Erythroblast (primary cell): Measurements from ENCODE around the gene ACTN3.
"Not testable (repeated sequence)": the region's sequence is repeated elsewhere in the genome, so short reads cannot be mapped to it uniquely, and the experiment has no call there.

Source experiments
- DNase-seq, 2 experiments: peaks; one replicate each; lab custom pipeline; 2025; lab: John Stamatoyannopoulos, UW
- GATA1 ChIP-seq: IDR thresholded peaks from 2 replicates; pipeline ENCODE4 v1.6.1; 2011; ENCODE audit warnings: low read depth, mild to moderate bottlenecking, control low read depth, low read length, moderate library complexity
- POLR2A ChIP-seq: IDR thresholded peaks from 2 replicates; pipeline ENCODE4 v1.6.1; 2011; ENCODE audit warnings: mild to moderate bottlenecking, low read length

Gene ACTN3

DNA sequence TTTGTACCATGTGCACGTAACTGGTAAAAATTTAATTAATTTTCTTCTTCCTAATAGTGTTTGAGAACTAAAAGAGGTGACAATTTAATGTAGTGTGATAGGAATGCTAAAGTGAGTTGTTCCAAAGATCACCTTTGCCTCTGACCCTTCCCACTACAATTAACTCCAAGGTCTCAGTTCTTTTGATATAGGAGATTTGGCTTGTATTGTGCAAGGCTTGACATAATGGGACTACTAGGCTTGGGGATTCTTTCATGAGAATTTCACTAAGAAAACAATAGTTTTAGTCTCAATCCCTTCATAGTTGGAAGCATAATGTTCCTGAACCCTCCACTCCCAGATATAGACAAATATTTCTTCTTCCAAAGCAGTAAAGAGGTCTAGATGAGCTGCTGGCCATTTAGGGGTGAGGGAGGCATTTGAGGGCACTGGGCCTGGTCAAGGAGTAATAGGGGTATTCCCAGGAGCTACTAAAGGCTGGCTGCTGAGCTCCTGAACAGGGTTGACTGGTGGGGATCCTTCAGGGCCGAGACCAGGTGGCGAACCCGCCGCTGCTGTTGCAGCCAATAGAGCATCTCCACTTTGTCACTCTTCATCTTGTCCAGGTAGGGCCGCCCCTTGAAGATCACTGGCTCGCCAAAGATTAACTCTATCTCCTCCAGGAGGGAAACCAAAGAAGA lies 43.4 kb downstream of the ACTN3 start:
- DNase-seq = no peak
- TF ChIP-seq POLR2A (no peak), GATA1 (no peak)

DNA sequence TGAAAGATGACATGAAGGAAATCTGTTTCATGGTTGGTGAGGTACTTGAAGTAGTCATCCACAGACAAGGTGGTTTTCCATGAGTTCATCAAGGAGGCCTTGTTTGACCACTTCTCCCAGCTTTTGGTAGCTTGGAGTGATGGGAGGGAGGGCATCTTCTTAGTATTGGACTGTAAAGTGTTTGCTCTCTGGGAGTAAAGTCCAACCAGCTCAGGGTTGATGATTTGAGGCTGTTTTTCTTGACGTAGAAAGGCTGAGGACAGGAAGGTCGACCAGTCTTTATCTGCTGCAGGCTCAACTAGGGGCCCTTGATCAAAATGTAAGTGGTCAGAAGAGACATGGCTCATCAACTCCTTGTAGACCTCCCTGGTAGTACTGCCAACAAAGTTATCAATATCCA lies 44.5 kb downstream of the ACTN3 start:
- no peak for DNase-seq
- TF ChIP-seq POLR2A (no peak), GATA1 (no peak)

DNA sequence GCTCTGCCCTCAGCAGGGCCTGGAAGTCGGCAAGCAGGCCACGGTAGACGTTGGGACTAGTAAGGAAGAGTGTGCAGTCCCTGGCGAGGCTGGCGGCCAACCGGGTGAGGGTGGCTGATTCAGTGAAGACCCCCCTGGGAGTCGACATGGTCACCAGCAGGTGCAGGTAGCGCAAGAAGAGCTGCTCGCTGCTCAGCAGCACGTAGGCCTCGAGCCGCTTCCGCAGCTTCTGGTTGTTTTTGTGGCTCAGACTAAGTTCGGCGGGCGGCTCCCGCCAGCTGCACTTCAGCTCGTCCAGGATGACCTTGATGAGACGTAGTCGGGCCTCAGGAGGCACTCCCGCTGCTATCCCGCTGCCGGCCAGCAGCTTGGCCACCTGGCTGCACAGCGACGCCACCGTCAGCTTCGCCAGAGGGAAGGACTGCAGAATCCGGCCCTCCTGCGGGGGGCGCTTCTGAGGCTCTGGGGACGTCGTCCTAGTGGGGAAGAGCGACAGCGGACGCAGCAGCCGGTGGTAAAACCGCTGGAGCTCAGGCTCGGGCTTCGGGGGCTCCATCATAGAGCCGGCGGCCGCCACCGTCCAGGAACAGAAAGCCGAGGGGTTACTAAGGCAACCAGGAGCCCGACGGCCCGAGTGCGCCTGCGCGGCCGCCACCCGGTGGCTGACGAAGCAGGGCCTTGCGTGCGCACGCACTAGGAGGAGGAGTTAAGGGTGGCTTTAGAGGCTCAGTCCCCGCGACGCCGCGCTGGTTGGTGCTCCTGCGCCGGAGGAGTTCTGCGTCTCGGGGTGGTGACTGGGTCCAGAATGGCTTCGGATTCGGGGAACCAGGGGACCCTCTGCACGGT lies 46.0 kb downstream of the ACTN3 start, which contains the start of the genes CCDC87 and CCS:
Gene CCDC87, minus strand, starts transcription at position 607 of the 846 bp plus-strand sequence. Its CDS starts 48 bp downstream, at position 559.
Gene CCS, plus strand, starts transcription at position 729 of the 846 bp plus-strand sequence. Its CDS starts 77 bp downstream, at position 806.
- DNase-seq = peak; percentile 97 to 99
- peak; percentile 98 for TF ChIP-seq POLR2A
- TF ChIP-seq GATA1 = no peak

DNA sequence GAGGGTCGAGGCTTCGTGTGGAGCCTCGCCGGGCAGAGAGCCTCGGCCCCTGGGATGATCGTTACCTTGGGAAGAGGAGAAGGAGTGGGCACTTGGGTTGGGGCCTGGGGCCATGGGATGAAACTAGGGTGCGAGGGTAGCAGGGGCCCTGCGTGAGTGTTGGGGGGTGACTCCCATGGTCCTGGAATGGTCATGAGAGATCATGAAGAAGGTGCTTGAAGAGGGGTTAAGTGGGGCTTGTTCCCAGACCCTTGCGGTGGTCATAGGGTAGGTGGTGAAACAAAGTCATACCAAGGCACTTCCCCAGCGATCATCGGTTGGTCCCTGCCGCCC lies 46.6 kb downstream of the ACTN3 start:
- peak in 1 of 2 experiments; percentile 49 for DNase-seq

DNA sequence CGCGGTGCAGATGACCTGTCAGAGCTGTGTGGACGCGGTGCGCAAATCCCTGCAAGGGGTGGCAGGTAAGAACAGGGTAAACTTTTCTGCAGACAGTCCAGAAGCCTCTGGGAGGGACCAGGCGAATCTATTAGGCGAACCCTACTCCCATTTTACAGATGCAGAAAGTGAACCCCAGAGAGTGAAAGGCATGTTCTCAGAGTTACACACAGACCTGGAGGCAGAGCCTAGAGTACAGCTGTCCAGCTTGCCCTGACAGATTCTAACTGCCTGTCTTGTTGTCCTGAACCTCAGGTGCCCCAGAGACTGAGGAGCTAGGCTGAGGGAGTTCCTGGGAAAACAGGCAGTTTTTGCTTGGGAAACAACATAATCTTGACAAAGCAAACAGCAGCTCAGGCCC lies 46.9 kb downstream of the ACTN3 start:
- no peak for TF ChIP-seq GATA1
- no peak for TF ChIP-seq POLR2A

More for the DNA sequence above, 46.6 kb downstream of the ACTN3 start:
- no peak for TF ChIP-seq GATA1
- peak; percentile 63 for TF ChIP-seq POLR2A

DNA sequence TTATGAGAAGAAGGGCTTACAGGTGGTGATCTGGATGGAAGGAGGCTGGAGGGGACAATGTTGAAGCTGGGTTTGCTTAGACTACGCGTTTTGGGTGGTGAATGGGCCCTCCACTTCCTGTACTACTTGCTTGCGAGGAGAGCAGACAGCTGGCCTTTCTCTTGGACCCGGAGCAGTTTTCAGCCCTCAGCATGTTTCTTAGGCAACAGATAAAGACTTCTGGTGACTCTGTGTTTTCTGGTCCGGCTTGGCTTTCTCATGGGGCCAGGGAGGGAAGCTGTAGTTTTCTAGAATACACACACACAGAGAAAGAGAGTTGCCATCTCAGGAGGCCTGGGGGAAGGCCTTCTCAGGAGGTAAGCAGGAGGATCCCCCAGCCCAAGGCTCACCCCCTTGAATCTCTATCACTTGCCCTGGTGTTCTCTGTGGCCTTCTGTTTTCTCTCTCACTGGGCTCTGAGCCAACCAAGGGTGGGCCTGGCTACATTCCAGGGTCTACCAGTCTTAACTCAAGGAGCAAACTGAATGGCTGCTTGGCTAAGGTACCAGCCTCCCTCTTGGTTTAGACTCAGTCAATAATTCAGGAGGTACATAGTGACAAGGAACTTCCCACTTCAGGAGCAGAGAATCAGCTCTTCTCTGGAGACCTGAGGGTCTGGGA lies 48.7 kb downstream of the ACTN3 start:
- peak; percentile 89 to 90 for DNase-seq
- TF ChIP-seq GATA1 (no peak), POLR2A (peak; percentile 25)

More for the DNA sequence above, 46.9 kb downstream of the ACTN3 start:
- DNase-seq = no peak

DNA sequence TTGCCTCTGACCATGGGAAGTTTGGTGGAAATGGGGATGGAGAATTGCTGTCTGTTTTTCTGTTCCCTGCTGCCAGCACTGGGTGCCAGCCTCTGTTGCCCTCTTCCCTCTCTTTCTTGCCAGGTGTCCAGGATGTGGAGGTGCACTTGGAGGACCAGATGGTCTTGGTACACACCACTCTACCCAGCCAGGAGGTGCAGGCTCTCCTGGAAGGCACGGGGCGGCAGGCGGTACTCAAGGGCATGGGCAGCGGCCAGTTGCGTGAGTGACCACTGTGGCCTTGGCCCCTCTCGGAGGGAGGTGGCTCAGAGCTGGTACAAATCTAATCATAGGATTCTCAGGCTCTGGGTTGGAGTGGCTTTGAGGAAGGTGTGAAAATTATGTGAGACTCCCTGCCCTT lies 52.3 kb downstream of the ACTN3 start:
- DNase-seq = no peak
- no peak for TF ChIP-seq POLR2A

DNA sequence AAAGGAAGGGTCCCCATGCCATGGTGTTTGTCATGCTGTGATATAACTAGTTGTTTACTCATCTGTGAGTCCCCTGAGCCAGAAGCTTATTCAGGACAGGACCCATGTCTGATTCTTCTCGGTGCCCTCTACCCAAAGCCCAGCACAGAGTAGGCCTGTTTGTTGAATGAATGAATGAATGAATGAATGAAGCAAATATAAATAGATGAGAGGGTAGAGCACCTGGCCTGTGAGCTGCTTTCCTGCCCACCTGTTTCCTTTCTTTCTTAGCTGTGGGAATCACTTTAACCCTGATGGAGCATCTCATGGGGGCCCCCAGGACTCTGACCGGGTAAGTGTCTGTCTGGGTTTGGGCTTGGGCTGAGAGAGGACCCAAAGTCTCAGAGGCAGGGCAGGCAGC lies 53.5 kb downstream of the ACTN3 start:
- no peak for DNase-seq

DNA sequence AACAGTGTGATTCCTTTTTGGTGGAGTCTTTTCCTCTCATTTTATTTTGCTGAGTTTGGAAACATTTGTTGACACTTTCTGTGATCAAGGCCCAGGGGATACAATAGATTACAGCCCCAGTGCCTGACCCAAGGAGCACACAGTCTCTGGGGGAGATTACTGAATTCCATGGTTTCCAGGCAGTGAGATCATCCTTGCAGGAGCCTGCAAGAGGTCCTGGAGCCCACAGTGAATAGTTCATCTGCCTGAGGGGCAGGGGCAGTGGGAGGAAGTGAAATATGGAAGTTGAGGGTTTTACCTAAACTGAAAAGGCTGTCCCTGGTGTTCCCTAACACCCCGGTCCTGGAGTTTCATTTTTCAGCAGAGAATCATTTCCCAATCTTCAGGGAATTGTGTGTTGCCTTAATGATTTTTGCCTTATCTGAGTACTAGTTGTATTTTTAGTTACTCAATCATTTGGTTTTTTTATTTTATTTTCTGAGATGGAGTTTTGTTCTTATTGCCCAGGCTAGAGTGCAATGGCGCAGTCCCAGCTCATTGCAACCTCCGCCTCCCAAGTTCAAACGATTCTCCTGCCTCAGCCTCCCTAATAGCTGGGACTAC lies 54.0 kb downstream of the ACTN3 start:
- no peak for DNase-seq
- TF ChIP-seq GATA1 = no peak
- no peak for TF ChIP-seq POLR2A

More for the DNA sequence above, 53.5 kb downstream of the ACTN3 start:
- TF ChIP-seq GATA1 (no peak), POLR2A (no peak)

DNA sequence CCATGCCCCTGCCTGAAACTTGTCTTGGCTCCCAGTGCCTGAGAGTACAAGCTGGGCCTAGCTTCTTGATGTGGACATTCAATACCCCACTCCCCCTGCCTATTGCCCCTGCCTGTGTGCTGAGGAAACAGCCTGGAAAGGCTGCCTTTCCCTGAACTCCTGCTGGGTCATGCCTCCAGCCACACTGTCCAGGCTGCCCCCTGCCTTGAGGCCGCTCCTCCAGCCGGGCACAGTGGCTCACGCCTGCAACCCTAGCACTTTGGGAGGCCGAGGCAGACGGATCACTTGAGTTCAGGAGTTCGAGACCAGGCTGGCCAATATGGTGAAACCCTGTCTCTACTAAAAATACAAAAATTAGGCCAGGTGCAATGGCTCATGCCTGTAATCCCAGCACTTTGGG lies 56.4 kb downstream of the ACTN3 start:
- DNase-seq = no peak
- TF ChIP-seq GATA1 = no peak
- no peak for TF ChIP-seq POLR2A

DNA sequence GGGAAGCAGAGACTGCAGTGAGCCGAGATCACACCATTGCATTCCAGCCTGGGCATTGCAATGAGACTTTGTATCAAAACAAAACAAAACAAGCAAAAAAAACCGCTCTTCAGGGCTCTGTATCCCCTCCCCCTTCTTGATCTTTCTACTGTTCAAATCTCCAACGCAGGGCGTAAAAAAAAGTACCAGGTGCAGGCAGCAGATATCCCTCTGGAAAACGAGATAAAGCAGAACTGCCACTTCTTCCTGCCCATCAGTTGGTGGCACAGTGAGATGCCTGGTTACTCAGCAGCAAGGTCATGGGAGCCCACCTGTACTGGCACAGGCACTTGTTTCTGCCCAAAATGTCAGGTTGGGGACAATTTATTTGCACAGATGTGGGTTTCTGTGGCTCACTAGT lies 57.5 kb downstream of the ACTN3 start:
- peak; percentile 90 to 94 for DNase-seq
- peak; percentile 37 for TF ChIP-seq POLR2A
- TF ChIP-seq GATA1 = no peak

DNA sequence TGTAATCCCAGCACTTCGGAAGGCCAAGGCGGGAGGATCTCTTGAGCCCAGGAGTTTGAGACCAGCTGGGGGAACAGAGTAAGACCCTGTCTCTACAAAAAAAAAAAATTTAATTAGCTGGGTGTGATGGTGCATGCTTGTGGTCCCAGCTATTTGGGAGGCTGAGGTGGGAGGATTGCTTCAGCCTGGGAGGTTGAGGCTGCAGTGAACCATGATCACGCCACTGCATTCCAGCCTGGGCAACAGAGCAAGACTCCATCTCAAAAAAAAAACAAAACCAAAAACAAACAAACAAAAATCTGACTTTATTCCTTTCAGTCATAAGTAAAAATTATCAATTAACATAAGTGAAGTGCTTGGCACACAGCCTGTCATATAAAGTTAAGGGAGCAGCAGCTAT lies 59.9 kb downstream of the ACTN3 start:
- DNase-seq = not testable (repeated sequence)

DNA sequence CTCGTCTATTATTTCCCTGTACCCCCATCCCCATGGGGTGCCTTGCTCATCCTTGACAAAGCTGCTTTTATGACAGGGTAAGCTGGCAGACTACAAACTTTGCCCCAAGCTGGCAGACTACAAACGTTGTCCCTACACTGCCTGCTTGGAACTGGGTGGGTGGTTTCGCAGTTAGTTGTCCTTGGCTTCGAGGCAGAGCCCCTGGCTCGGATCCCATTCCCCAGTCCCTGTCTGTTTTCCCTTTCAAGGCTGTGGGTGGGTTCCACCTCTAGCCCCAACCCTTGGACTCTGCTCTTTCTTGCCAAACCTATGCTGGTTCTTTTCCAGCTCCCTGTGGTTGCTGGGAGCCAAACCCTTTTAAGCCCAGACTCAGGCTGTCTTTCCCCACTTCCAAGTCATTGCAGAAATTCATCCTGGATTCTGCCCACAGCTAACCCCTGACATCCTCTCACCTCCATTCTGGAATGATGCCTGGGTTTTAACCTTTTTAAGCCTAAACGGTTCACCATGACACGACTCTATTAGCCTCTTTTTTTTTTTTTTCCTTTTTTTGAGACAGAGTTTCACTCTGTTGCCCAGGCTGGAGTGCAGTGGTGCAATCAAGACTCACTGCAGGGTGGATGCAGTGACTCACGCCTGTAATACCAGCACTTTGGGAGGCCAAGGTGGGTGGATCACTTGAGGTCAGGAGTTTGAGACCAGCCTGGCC lies 60.6 kb downstream of the ACTN3 start:
- peak in 1 of 2 experiments; percentile 53 for DNase-seq
- TF ChIP-seq GATA1 (no peak), POLR2A (no peak)
